Upper lobe of left lung (tissue), 4 donors: Measurements from ENCODE around the gene CDH12.

ENCODE experiments used
- POLR2A ChIP-seq, 4 donors: fragments of 450-650 bp; IDR thresholded peaks; one replicate each; pipeline ENCODE4 v1.5.1; 2016 to 2017; ENCODE audit warnings: antibody characterized with exemption in 4 of 4, mild to moderate bottlenecking in 2 of 4
- TF ChIP-seq, protein P1 (sequence below), 6 experiments: fragments of 450-650 bp in 4 of 6; fragments of 200-600 bp in 2 of 6; sonication (generic) in 2 of 6; IDR thresholded peaks; one replicate each; pipeline ENCODE4 v1.5.1; 2016 to 2019; ENCODE audit warnings: antibody characterized with exemption in 6 of 6

DNA sequence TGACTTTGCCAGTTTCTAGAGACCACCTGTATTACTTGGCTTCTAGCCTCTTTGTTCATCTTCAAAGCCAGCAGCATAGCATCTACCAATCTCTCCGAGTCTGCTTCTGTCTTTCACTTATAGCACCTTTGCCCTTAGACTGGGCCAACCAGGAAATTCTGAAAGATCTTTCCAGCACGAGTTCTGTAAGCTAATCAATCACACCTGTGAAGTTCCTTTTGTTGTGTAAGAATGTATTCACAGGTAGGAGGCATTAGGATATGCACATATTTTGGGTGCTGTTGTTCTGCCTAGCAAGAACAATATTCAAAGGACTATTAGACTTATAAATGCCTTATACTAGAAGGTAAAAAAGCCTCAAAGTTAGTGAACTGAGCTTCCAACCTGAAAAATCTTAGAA is 232.1 kb downstream of the CDH12 start:
- TF ChIP-seq, protein P1, sequence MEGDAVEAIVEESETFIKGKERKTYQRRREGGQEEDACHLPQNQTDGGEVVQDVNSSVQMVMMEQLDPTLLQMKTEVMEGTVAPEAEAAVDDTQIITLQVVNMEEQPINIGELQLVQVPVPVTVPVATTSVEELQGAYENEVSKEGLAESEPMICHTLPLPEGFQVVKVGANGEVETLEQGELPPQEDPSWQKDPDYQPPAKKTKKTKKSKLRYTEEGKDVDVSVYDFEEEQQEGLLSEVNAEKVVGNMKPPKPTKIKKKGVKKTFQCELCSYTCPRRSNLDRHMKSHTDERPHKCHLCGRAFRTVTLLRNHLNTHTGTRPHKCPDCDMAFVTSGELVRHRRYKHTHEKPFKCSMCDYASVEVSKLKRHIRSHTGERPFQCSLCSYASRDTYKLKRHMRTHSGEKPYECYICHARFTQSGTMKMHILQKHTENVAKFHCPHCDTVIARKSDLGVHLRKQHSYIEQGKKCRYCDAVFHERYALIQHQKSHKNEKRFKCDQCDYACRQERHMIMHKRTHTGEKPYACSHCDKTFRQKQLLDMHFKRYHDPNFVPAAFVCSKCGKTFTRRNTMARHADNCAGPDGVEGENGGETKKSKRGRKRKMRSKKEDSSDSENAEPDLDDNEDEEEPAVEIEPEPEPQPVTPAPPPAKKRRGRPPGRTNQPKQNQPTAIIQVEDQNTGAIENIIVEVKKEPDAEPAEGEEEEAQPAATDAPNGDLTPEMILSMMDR (IDR thresholded peaks at IDR 0.05) = no peak
- no peak for TF ChIP-seq POLR2A (IDR thresholded peaks at IDR 0.05)
